ENCODE results near the gene TBC1D14. TPM values are rescaled to one million over a fixed set of nuclear protein-coding genes. Genes with fewer than 3 reads are reported as not detected.
A peak's percentile ranks its signal among the peaks of the same experiment; 100 is the strongest.

The TBC1D14 gene
- total RNA-seq, result 10 to 100 TPM; 38.4 to 39.3 TPM

GRCh38 chr4:6909113-6909969 lies at the start of gene TBC1D14:
Gene TBC1D14, plus strand, starts transcription at chr4:6909826. Its CDS starts 13,564 bp downstream, at chr4:6923390.
- Mint-ChIP-seq H3K27me3 (peaks cover 11% of the 10 kb centered on the region), H3K36me3 (peaks cover 3% of the 10 kb centered on the region), H3K4me3 (peak within 1 kb of the TSS; percentile 93), H3K9me3 (no peaks in the 10 kb centered on the region), H3K27ac (peak within 1 kb of the TSS; percentile 89), H3K4me1 (peaks cover 42% of the 10 kb centered on the region)
- DNase-seq, result peak; percentile 86

GRCh38 chr4:6868386-6868785 lies 41.2 kb upstream of the TBC1D14 start:
- Mint-ChIP-seq H3K27me3 (no peaks in the 10 kb centered on the region), H3K9me3 (no peaks in the 10 kb centered on the region), H3K4me3 (no peak overlapping the region), H3K36me3 (peaks cover 6% of the 10 kb centered on the region), H3K27ac (no peak overlapping the region), H3K4me1 (no peaks in the 10 kb centered on the region)
- DNase-seq, result no peak

GRCh38 chr4:6869944-6870343 lies 39.7 kb upstream of the TBC1D14 start:
- DNase-seq, result no peak
- H3K27me3 Mint-ChIP-seq, result no peaks in the 10 kb centered on the region
- no peaks in the 10 kb centered on the region for H3K9me3 Mint-ChIP-seq
- no peak overlapping the region for H3K4me3 Mint-ChIP-seq
- no peak overlapping the region for H3K27ac Mint-ChIP-seq
- peaks cover 6% of the 10 kb centered on the region for H3K36me3 Mint-ChIP-seq
- no peaks in the 10 kb centered on the region for H3K4me1 Mint-ChIP-seq

GRCh38 chr4:6873291-6873690 lies 36.3 kb upstream of the TBC1D14 start:
- H3K27ac Mint-ChIP-seq, result peak overlapping the region; percentile 9

GRCh38 chr4:6873792-6874461 lies 35.7 kb upstream of the TBC1D14 start:
- H3K27ac Mint-ChIP-seq, result no peak overlapping the region
- no peaks in the 10 kb centered on the region for H3K9me3 Mint-ChIP-seq
- peak; percentile 66 for DNase-seq
- no peaks in the 10 kb centered on the region for H3K4me1 Mint-ChIP-seq
- no peaks in the 10 kb centered on the region for H3K27me3 Mint-ChIP-seq
- no peak overlapping the region for H3K4me3 Mint-ChIP-seq
- peaks cover 15% of the 10 kb centered on the region for H3K36me3 Mint-ChIP-seq

More at GRCh38 chr4:6873291-6873690, 36.3 kb upstream of the TBC1D14 start:
- no peak overlapping the region for H3K4me3 Mint-ChIP-seq
- no peaks in the 10 kb centered on the region for H3K27me3 Mint-ChIP-seq
- H3K9me3 Mint-ChIP-seq, result no peaks in the 10 kb centered on the region
- H3K4me1 Mint-ChIP-seq, result no peaks in the 10 kb centered on the region
- DNase-seq, result no peak
- peaks cover 10% of the 10 kb centered on the region for H3K36me3 Mint-ChIP-seq

- DNase-seq, result no peak
- Mint-ChIP-seq H3K4me1 (no peaks in the 10 kb centered on the region), H3K36me3 (peaks cover 18% of the 10 kb centered on the region), H3K27ac (no peak overlapping the region), H3K4me3 (no peak overlapping the region), H3K9me3 (no peaks in the 10 kb centered on the region), H3K27me3 (no peaks in the 10 kb centered on the region)
These were observed 34.6 kb upstream of the TBC1D14 start for GRCh38 chr4:6874981-6875380.

- H3K9me3 Mint-ChIP-seq, result no peaks in the 10 kb centered on the region
These were observed 34.2 kb upstream of the TBC1D14 start for GRCh38 chr4:6875431-6875831.

GRCh38 chr4:6876440-6876839 lies 33.2 kb upstream of the TBC1D14 start:
- Mint-ChIP-seq H3K4me3 (no peak overlapping the region), H3K27ac (no peak overlapping the region), H3K27me3 (no peaks in the 10 kb centered on the region), H3K36me3 (peaks cover 21% of the 10 kb centered on the region), H3K4me1 (no peaks in the 10 kb centered on the region), H3K9me3 (no peaks in the 10 kb centered on the region)
- DNase-seq, result no peak

More at GRCh38 chr4:6875431-6875831, 34.2 kb upstream of the TBC1D14 start:
- Mint-ChIP-seq H3K27me3 (no peaks in the 10 kb centered on the region), H3K36me3 (peaks cover 18% of the 10 kb centered on the region), H3K4me1 (no peaks in the 10 kb centered on the region), H3K4me3 (no peak overlapping the region), H3K27ac (no peak overlapping the region)
- DNase-seq, result no peak

GRCh38 chr4:6877067-6877466 lies 32.6 kb upstream of the TBC1D14 start:
- no peak for DNase-seq
- H3K9me3 Mint-ChIP-seq, result no peaks in the 10 kb centered on the region
- H3K4me3 Mint-ChIP-seq, result no peak overlapping the region
- H3K27ac Mint-ChIP-seq, result no peak overlapping the region
- peaks cover 21% of the 10 kb centered on the region for H3K36me3 Mint-ChIP-seq
- no peaks in the 10 kb centered on the region for H3K4me1 Mint-ChIP-seq
- no peaks in the 10 kb centered on the region for H3K27me3 Mint-ChIP-seq

GRCh38 chr4:6878451-6879059 lies 31.1 kb upstream of the TBC1D14 start:
- no peak for DNase-seq
- Mint-ChIP-seq H3K4me3 (no peak overlapping the region), H3K27ac (no peak overlapping the region), H3K36me3 (peaks cover 22% of the 10 kb centered on the region), H3K4me1 (no peaks in the 10 kb centered on the region), H3K27me3 (no peaks in the 10 kb centered on the region), H3K9me3 (no peaks in the 10 kb centered on the region)

- H3K27me3 Mint-ChIP-seq, result no peaks in the 10 kb centered on the region
- no peaks in the 10 kb centered on the region for H3K4me1 Mint-ChIP-seq
These were observed 28.9 kb upstream of the TBC1D14 start for GRCh38 chr4:6880691-6881090.

GRCh38 chr4:6881908-6882307 lies 27.7 kb upstream of the TBC1D14 start:
- H3K36me3 Mint-ChIP-seq, result peaks cover 17% of the 10 kb centered on the region
- no peak for DNase-seq
- H3K4me3 Mint-ChIP-seq, result no peak overlapping the region
- no peak overlapping the region for H3K27ac Mint-ChIP-seq
- H3K4me1 Mint-ChIP-seq, result no peaks in the 10 kb centered on the region
- no peaks in the 10 kb centered on the region for H3K27me3 Mint-ChIP-seq
- H3K9me3 Mint-ChIP-seq, result no peaks in the 10 kb centered on the region

More at GRCh38 chr4:6880691-6881090, 28.9 kb upstream of the TBC1D14 start:
- DNase-seq, result no peak
- Mint-ChIP-seq H3K27ac (no peak overlapping the region), H3K36me3 (peaks cover 22% of the 10 kb centered on the region), H3K9me3 (no peaks in the 10 kb centered on the region), H3K4me3 (no peak overlapping the region)

GRCh38 chr4:6884341-6884870 lies 25.2 kb upstream of the TBC1D14 start:
- Mint-ChIP-seq H3K9me3 (no peaks in the 10 kb centered on the region), H3K36me3 (peaks cover 6% of the 10 kb centered on the region), H3K4me1 (no peaks in the 10 kb centered on the region), H3K27me3 (no peaks in the 10 kb centered on the region), H3K27ac (no peak overlapping the region), H3K4me3 (no peak overlapping the region)
- no peak for DNase-seq

GRCh38 chr4:6885953-6886557 lies 23.6 kb upstream of the TBC1D14 start:
- H3K36me3 Mint-ChIP-seq, result peaks cover 10% of the 10 kb centered on the region
- H3K27me3 Mint-ChIP-seq, result no peaks in the 10 kb centered on the region
- DNase-seq, result no peak
- peak overlapping the region; percentile 34 for H3K27ac Mint-ChIP-seq
- H3K9me3 Mint-ChIP-seq, result peaks cover 10% of the 10 kb centered on the region
- H3K4me1 Mint-ChIP-seq, result peaks cover 2% of the 10 kb centered on the region
- no peak overlapping the region for H3K4me3 Mint-ChIP-seq

GRCh38 chr4:6886886-6887285 lies 22.7 kb upstream of the TBC1D14 start:
- Mint-ChIP-seq H3K4me3 (no peak overlapping the region), H3K27ac (no peak overlapping the region), H3K9me3 (peaks cover 10% of the 10 kb centered on the region), H3K27me3 (no peaks in the 10 kb centered on the region), H3K4me1 (peaks cover 6% of the 10 kb centered on the region), H3K36me3 (peaks cover 6% of the 10 kb centered on the region)
- no peak for DNase-seq
